Measurements from ENCODE around the gene UBE2D1.
"Not testable (repeated sequence)": the region's sequence is repeated elsewhere in the genome, so short reads cannot be mapped to it uniquely, and the experiment has no call there.

UBE2D1 gene

DNA sequence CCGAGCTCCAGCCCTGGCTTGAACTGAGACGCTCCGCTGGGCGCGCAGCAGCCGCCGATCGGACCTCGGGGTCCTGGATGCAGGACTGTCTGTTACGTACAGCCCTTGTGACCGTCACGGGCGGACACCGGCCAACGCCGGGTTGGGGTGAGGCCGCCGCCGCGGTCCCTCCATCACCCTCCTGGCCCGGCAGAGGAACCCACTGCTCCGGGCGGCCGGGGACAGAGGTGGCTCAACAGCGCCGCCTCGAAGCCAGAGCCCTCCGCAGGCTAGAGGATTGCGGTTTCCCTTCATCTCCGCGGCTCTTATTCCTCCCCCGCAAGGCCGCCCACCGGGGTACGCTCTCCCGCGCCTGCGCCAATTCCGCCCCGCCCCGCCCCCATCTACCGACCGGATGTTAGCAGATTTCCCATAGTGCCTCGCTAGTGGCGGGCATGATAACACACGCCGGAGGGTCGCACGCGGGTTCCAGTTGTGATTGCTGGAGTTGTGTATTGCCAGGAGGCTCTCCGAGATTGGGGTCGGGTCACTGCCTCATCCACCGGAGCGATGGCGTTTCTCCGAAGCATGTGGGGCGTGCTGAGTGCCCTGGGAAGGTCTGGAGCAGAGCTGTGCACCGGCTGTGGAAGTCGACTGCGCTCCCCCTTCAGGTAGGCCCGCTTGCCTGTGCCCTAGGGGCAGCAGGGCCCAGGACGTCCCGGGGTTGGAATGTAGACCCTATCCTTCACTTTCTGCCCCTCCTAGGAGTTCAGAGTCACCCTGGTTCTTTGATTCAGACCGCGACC lies 50.4 kb downstream of the UBE2D1 start, which contains the start of gene TFAM:
TFAM (plus strand) TSS at position 412 of the 785 bp plus-strand sequence; CDS start at position 550, 138 bp downstream.
- DNase-seq = peak; percentile 95

DNA sequence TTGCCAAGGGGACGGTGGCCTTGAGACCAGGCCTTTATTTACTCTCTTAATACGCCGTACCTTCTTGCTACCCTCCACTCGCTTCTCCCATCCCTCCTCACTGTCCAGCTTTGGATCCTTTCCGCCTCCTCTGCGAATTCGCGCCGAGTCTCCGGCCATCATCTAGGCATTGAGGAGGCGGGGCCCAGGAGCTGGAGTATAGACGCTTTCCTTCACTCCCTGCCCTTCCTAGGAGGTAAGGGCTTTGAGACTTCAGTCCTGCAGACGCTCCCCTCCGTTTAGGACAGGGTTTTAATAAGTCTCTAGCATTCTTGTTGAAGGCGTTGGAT lies 50.9 kb downstream of the UBE2D1 start:
- DNase-seq = peak; percentile 28

DNA sequence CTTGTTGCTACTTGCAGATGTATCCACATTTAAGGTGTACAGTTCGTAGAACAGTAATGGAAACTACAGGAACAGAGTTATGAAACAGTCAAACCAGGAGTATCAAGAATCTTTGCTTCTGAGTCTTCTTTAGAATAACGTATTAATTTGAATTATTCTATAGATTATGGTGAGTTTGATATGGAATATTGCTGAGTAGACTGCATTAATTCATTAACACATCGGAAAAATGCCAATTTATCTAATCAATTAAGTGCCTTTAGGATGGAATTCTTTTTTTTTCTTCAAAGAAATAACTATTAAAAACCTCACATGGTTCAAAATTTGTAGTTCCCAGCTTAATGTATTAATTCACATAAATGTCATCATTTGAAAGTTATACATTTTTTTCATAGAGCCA lies 54.2 kb downstream of the UBE2D1 start:
- DNase-seq = no peak

DNA sequence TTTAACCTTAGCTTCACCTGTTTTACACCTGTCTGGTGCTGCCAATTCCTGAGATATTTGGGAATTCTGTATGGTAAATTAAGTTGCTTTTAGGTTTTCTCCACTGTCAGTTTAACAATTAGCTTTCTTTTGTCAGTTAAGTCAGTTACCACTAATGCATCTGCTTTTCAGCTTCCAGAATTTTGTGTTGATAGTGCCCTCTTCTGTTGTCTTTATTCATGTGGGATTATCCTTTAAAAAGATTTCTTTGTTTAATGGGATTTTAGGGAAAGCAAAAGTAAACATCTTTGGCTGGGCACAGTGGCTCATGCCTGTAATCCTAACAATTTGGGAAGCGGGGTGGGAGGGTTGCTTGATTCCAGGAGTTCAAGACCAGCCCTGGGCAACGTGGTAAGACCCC lies 58.5 kb downstream of the UBE2D1 start:
- no peak for DNase-seq

DNA sequence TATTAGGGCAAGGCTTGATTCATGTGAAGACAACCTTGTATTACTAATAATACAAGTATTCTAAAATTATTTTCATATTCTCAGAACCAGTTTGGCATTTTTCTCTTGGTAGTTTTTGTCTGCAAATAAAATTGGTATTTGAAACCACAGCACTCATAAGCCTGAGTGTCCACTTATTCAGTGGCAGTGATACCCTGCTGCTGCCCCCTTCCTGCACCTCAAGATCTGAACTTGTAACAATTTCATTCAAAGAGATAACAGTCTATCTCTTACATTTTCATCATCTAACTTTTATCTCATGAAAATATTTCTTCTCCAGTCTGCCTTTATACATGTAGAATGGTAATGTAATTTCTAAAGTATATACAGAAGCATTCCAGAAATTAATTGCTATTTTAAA lies 59.7 kb downstream of the UBE2D1 start:
- DNase-seq = no peak

DNA sequence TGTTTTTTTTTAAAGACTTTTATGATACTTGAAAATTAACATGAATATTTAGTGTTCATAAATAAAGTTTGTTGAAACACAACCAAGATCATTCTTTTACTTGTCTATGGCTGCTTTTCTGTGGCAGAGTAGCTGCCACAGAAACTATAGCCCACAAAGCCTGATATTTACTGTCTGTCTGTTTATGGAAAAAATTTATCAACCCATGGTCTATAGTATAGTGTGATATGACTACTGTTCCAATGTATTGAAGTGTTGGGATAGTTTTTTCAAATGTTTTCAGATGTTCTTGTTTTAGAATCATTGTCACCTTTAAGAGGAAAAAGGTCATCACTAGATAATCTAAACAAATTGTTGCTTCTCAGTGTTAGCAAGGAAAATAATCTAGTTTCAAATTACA lies 61.3 kb downstream of the UBE2D1 start:
- DNase-seq = no peak

DNA sequence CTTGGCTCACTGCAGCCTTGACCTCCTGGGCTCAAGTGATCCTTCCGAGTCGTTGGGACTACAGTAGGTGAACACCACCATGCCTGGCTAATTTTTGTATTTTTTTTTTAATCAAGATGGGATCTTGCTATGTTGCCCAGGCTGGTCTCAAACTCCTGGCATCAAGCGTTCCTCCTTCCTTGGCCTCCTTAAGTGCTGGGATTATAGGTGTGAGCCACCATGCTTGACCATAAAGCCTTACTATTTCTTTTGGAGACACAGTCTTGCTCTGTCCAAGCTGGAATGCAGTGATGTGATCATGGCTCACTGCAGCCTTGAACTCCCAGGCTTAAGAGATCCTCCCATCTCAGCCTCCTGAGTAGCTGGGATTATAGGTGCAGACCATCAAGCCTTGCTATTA lies 63.0 kb downstream of the UBE2D1 start:
- DNase-seq = no peak

DNA sequence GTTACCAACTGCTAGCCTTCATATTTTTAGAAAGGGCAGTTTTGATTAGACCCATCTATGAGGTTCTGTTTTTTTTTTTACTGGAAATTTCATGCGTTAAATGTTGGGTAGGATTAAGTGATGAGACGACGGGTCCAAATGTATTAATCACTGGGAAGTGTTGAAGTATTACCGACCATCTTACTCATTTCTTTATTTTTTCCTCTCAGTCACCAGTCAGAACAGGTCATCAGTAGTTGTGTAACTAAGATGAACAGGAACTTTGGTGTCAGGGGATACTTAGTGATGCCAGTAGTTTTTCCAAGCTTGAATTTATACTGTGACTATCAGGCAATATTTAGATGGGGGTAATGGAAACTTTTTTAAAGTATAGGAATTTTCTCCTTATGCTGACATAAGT lies 64.6 kb downstream of the UBE2D1 start:
- peak; percentile 69 for DNase-seq

DNA sequence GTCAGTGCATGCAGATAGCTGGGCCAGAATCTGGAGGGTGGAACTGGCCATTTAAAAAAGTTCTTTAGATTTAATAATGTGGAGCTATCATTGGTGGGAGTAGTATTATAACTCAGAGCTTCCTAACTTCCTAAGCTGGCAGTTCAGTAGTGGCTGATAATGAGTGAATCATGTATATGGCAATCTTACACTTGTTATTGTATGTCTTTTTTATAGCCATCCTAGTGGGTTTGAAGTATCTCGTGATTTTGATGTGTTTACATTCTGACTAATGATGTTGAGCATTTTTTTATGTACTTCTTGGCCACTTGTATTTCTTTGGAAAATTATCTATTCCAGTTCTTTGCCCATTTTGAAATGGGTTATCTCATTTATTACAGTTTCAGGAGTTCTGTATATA lies 65.8 kb downstream of the UBE2D1 start:
- DNase-seq = peak; percentile 24

DNA sequence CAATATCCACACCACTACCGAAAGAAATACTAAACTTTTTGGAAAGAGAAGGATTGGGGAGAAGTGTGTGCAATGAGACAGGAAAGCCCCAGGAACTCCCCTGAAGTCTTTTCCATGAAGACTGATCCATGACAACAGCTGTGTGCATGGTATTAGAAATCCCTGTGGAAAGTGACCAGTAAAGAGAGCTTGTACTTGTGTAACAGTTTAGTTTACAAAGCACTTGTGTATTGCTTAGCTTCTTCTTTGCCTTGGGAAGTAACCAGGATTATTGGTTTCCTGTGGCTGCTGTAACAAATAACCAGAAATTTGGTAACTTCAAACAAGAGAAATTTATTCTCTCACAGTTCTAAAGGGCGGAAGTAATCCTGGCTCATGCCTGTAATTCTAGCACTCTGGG lies 69.2 kb downstream of the UBE2D1 start:
- no peak for DNase-seq

DNA sequence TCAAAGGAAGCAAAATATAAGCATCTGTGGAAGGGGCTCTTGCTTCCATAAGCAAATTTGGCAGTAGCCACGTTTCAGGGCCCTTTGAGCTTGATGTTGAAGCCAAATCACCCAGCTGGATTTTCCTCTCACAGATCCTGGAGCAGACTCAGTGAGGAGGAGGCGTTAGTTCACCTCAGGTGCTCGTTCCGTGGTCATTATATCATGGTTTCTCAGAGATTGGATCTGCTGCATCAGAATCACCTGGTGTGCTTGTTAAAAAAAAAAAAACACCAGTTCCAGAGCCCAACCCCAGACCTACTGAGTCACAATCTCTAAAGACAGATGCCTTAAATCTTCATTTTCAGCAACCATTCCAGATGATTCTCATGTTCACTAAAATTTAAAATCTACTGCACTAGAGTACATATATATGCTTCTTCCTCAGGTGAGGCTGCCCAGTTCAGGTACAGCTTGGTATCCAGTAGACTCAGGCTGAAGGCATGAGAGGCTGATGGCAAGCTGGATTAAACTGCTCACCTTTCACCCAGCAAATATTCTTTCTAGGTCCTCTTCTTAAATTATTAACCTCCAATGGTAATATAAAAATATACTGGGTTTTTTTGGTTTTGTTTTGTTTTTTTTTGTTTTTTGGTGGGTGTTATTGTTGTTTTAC lies 75.3 kb downstream of the UBE2D1 start:
- no peak for DNase-seq

DNA sequence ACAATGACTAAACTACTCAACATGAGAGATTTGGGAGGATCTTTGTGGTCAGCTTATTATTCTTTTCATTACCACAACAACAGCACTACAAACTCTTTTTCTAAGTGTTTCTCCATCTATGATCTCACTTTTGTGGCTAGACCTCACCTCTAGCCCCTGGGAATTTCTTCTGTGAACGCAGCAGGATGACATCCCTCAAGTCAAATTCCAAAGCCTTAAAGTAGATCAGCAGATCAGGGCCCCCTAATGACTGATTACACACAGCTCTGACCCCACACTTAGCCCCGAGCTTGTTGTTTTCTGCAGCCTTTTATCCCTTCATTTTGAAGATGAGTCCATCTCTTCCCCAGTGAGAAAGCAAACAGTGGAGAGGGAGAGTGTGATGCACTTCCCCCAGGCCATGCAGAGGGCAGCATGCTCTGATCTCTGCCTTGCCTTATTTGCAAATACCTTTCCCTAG lies 77.7 kb downstream of the UBE2D1 start:
- DNase-seq = peak; percentile 87

DNA sequence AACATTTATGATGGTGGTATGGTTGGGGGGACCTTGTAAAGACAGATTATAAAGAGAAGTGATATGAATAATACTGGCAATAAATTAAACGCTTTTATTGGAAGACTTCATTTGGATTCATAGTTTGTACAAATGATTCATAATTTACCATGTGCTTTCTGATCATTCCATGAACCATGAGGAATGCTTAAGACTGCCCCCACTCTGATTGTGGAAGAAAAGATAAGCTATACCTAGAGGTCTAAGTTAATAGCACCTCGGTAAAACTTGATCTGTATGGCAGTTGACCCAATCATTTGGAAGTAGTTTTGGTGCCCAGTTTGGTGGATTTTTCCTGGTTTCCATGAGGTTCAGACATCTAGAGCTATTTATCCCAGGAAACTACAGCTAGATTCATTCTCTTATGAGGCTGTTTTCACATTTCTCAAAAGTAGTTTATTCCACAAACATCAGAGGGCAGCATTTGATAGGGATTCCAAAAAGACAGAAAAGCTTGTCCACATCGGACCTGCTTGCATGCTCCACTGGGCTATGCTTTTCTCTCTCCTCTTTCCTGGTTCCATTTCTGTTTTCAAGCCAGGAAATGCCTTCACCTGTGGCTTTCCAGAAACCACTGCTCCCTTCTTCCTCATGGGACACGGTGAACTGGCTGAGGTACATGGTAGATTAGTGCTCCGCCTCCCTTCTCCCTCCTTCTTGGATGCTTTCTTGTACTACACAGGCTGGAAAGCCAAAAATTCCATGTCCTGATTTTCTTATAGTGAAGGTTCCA lies 79.7 kb downstream of the UBE2D1 start:
- peak; percentile 77 for DNase-seq

DNA sequence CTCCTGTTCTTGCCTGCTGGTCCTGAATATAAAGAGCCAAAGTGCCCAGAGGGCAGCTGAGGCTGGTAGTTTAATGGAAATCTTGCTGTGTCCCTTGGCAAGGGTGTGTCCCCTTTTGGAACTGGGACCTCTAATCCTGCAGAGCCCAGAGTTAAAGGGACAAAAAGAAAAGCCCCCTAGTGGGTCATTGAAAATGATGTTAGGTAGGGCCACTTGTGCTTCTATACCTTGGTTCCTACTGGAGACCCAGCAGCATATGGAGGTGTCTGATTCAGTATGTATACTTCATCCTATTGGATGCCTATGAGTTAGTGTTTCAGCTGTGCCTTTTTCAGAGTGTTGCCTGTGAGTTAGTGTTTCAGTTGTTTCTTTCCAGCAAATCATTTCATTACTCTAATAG lies 81.0 kb downstream of the UBE2D1 start:
- no peak for DNase-seq

DNA sequence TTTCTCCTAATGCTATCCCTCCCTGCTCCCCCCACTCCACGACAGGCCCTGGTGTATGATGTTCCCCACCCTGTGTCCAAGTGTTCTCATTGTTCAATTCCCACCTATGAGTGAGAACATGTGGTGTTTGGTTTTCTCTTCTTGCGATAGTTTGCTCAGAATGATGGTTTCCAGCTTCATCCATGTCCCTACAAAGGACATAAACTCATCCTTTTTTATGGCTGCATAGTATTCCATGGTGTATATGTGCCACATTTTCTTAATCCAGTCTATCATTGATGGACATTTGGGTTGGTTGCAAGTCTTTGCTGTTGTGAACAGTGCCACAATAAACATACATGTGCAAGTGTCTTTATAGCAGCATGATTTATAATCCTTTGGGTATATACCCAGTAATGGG lies 83.1 kb downstream of the UBE2D1 start:
- not testable (repeated sequence) for DNase-seq

Data from fibroblast of skin of right biceps (primary cell).